SK-N-SH treated with all-trans-retinoic acid at 6 μM for 48 hours (cell line): ENCODE data around the gene RPL28.

ENCODE experiments used
- CSDC2 ChIP-seq: fragments of 250-450 bp; sonication (Bioruptor Pico); IDR thresholded peaks from 2 replicates; pipeline ENCODE4 v1.5.0; 2020; ENCODE audit warnings: mild to moderate bottlenecking, moderate library complexity
- ESRRG ChIP-seq: fragments of 250-450 bp; sonication (Bioruptor Pico); IDR thresholded peaks from 2 replicates; pipeline ENCODE4 v1.6.1; 2021; ENCODE audit warnings: mild to moderate bottlenecking
- ISL1 ChIP-seq: fragments of 250-450 bp; sonication (Bioruptor Pico); IDR thresholded peaks from 2 replicates; pipeline ENCODE4 v2.1.2; 2022; ENCODE audit warnings: mild to moderate bottlenecking, moderate library complexity
- OSR1 ChIP-seq: fragments of 250-450 bp; sonication (Bioruptor Pico); IDR thresholded peaks from 2 replicates; pipeline ENCODE4 v1.8.0; 2022; ENCODE audit warnings: moderate library complexity, mild to moderate bottlenecking, inconsistent platforms
- RARB ChIP-seq: fragments of 250-450 bp; sonication (Bioruptor Pico); IDR thresholded peaks from 2 replicates; pipeline ENCODE4 v1.8.0; 2021; ENCODE audit warnings: mild to moderate bottlenecking, moderate library complexity
- SNAI2 ChIP-seq: fragments of 250-450 bp; sonication (Bioruptor Pico); IDR thresholded peaks from 2 replicates; pipeline ENCODE4 v1.5.0; 2020; ENCODE audit warnings: mild to moderate bottlenecking, moderate library complexity
- TCF4 ChIP-seq: fragments of 250-450 bp; sonication (Bioruptor Pico); IDR thresholded peaks from 2 replicates; pipeline ENCODE4 v1.8.0; 2021; ENCODE audit warnings: mild to moderate bottlenecking, moderate library complexity, borderline replicate concordance
- ZC3H10 ChIP-seq: fragments of 250-450 bp; sonication (Bioruptor Pico); IDR thresholded peaks from 2 replicates; pipeline ENCODE4 v1.5.1; 2021; ENCODE audit warnings: mild to moderate bottlenecking, moderate library complexity
- ZFP3 ChIP-seq: fragments of 250-450 bp; sonication (Bioruptor Pico); IDR thresholded peaks from 2 replicates; pipeline ENCODE4 v1.5.0; 2020; ENCODE audit warnings: mild to moderate bottlenecking, moderate library complexity

DNA sequence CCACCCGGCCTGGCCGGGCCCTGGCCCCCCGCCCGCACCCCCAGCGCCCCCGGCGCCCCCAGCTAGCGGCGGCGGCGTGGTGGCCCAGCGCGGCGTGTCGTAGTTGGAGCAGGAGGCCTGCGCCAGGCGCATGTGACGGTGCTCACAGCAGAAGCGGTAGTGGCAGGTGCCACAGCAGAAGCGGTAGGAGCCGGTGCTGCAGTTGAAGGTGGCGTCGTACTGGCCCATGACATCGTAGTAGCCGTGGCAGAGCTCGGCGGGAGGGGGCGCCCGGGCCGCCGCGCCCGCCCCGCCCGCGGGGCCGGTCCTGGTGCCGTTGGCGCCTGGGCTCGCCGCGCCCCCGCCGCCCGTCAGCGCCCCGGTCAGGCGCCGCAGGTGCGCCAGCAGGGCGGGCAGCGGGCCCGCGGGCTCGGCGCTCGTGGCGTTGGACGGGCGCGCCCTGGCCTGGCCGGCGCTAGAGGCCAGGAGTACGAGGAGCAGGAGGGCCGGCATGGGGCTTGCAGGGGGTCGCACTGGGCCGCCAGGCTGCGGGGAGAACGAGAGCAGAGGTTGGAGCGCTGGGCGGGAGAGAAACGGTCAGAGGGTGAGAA lies 56.7 kb downstream of the RPL28 start:
- TF ChIP-seq SNAI2: no peak
- no peak for TF ChIP-seq ZFP3 (CRISPR knock-in tag)
- TF ChIP-seq TCF4 (CRISPR knock-in tag): no peak
- no peak for TF ChIP-seq ESRRG
- TF ChIP-seq CSDC2: no peak
- TF ChIP-seq ISL1: no peak
- no peak for TF ChIP-seq ZC3H10 (CRISPR knock-in tag)
- no peak for TF ChIP-seq RARB
- TF ChIP-seq OSR1 (CRISPR knock-in tag): no peak
